NCI-H187 treated with DMSO at 0.1 percent for 48 hours (cell line): ENCODE results near the gene ITIH4.
"Not testable (repeated sequence)": the region's sequence is repeated elsewhere in the genome, so short reads cannot be mapped to it uniquely, and the experiment has no call there.

Experiments
- DNase-seq: peaks from one replicate; lab custom pipeline; 2025; lab: John Stamatoyannopoulos, UW

ITIH4 gene

GRCh38 chr3:52783211-52783555 lies 47.3 kb downstream of the ITIH4 start:
- DNase-seq = no peak

DNA sequence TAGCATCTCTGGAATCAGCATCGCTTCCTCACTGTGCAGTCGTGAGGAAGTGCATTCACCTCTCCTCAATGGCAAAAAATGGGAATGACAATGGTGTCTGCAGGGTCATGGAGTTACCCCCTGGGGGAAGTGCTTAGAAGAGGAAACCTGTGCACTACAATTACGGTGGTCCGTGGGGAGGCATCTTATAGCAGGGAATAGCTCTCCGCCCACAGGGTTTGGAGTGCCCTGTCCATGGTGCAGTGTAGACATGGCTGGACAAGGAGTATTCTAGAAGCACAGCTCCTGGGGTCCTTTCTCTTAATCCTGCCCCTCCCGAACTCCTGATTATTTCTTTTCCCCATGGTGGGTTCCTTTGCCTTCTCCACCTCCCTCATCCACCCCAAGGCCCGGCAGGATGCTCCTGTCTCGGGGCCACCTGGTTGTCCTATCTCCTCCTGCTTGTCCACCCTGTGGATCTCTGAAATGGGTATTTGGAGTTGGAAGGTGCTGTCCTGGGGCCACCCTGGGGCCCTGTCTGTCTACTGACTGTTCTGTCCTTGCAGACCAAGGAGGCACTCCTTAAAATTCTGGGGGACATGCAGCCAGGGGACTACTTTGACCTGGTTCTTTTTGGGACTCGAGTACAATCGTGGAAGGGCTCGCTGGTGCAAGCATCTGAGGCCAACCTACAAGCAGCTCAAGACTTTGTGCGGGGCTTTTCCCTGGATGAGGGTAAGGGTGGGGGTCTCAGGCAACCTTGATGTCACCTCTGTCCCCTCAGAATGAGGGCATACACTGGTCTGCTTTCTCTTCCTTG lies 47.9 kb downstream of the ITIH4 start:
- DNase-seq = no peak

DNA sequence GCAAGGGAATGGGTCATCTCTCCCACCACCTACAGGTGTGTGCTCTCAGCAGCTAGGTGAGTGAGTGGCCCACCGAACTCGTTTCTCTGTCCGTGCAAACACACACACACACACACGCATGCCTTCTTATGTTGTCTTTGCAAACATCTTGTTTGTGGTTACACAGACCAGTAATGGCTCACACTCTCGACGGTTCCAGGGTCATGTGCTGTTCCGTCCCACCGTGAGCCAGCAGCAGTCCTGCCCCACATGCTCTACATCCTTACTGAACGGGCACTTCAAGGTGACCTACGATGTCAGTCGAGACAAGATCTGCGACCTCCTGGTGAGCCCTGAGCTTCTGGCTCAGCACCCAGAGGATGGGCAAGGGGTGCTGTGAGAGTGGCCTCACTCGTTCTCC lies 48.7 kb downstream of the ITIH4 start:
- no peak for DNase-seq

DNA sequence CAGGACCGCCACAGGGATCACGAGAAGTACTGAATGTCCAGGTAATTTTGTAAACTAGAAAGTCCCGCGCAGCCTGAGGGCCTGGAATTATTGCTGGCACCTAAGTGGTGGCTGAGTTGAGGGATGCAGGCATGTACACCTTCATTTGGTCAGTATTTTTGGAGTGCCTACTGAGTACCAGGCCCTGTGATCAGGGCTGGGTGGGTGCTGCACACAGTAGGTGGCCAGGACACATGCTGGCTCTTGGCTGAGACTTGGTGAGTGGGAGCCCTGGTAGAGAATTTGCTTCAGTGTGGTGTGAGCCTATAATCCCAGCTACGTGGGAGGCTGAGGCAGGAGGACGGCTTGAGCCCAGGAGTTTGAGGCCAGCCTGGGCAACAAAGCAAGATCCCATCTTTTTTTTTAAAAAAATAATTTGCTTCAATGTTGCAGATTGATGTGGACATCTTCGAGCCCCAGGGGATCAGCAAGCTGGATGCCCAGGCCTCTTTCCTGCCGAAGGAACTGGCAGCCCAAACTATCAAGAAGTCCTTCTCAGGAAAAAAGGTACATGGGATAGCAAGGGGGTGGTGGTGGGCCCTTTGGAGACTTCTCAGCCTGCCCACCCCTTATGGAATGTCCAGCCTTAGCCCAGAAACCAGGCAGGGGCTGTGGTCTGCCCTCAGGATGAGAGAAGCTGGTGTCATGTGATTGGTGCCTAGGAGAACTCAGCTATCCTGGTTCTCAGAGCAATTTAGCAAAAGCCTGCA lies 50.5 kb downstream of the ITIH4 start:
- DNase-seq = no peak

GRCh38 chr3:52779011-52779836 lies 51.2 kb downstream of the ITIH4 start:
- no peak for DNase-seq

DNA sequence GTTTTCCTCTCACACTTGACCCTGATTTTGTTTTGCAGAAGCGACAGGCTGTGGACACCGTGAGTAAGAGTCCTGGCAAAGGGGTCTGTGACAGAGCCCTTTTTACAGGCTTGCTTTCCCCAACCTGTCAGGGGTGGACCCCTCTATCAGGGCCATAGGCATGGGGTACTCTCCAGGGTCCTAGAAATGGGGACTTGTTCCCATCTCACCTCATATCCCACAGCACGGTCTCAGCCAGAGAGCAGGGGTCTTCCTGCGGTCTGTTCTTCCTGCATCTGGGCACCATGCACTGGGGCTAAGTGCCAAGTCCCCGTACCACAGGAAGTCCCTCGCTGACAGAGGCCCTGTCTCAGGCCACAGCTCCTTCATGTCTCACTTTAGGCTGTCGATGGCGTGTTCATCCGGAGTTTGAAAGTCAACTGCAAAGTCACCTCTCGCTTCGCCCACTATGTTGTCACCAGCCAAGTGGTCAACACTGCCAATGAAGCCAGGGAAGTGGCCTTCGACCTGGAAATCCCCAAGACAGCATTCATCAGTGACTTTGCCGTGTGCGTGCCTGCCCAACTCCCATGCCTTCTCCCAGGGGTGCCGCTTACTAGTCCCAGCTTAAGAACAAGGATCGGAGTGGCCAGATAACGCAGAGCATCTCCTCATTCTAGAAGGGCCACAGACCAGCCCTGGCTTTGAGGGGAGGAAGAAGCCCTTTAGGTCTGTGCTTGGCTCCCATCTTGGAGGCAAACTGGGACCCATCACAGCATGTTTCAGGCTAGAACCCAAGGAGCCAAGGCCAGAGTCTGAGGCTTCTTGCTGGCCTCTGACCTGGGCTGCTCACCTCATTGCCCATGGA lies 52.3 kb downstream of the ITIH4 start:
- DNase-seq = no peak

- no peak for DNase-seq
Measured at GRCh38 chr3:52777127-52777958, 53.1 kb downstream of the ITIH4 start, which contains the start of gene ITIH1. TSS of gene ITIH1 (plus strand) at chr3:52777599. CDS start at chr3:52777616, 17 bp downstream.

- DNase-seq = not testable (repeated sequence)
Measured at GRCh38 chr3:52776486-52776885, 54.0 kb downstream of the ITIH4 start.

GRCh38 chr3:52775877-52776276 lies 54.6 kb downstream of the ITIH4 start:
- DNase-seq = no peak

GRCh38 chr3:52774901-52775864 lies 55.3 kb downstream of the ITIH4 start:
- no peak for DNase-seq

DNA sequence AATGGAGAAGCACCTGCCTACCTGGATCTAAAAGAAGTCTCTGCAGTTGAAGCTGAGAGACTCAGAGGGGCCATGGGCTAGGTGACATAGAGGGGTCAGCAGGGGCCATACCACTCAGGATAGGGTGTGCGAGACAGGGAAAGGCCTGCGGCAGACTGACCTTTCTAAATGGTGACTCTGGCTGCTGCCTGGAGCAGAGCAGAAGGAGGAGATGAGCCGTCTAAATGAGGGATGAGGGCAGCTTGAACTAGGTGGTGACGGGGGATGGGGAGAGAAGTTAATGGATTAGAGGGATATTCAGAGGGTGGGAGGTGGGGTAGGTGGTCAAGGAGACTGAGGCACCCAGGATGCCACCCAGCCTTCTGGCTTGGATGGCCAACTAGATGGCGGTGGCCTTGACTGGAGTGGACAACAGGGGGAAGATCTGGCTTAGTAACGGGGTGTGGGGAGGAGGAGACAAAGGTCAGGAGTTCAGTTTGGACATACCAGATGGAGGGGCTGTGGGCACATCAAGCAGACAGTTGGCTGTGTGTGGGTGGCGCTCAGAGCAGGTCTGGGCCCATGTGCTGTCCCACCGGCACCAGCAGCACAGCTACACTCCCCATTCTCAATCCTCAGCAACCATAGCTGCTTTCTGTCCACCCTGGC lies 56.3 kb downstream of the ITIH4 start:
- DNase-seq = no peak

DNA sequence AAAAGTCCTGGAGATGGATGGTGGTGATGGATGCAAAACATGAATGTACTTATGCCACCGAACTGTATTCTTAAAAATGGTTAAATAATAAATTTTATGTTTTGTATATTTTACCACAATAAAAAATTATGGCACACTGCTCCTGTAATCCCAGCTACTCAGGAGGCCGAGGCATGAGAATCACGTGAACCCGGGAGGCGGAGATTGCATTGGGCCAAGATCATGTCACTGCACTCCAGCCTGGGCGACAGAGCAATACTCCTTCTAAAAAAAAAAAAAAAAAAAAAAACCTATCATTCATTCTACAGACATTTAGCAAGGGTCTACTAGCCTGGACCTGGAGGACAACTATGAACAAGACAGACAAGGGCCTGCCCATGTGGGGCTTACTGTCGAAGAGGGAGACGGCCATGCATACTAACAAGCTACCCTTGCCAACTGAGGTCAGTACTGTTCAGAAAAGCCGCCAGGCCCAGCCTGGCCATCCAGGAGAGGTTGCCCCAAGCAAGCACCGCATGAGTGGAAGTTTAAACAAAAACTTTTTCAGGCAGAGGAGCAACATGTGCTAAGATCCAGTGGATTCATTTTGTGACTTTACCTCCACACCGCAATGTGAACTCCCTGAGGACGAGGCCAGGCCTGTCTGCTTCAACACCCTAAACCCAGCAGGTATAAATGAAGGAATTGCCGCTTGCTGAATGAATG lies 57.0 kb downstream of the ITIH4 start:
- no peak for DNase-seq

GRCh38 chr3:52771702-52772101 lies 58.8 kb downstream of the ITIH4 start:
- no peak for DNase-seq

- DNase-seq = no peak
Measured at GRCh38 chr3:52771334-52771681, 59.2 kb downstream of the ITIH4 start.

GRCh38 chr3:52770496-52771333 lies 59.8 kb downstream of the ITIH4 start, which contains the start of gene NEK4:
TSS of gene NEK4 (minus strand) at chr3:52770940. CDS start at chr3:52770746, 194 bp downstream.
- peak; percentile 41 for DNase-seq

- DNase-seq = no peak
Measured at GRCh38 chr3:52769786-52770455, 60.6 kb downstream of the ITIH4 start.

GRCh38 chr3:52763466-52763865 lies 67.0 kb downstream of the ITIH4 start:
- no peak for DNase-seq
